DND-41 (cell line): ENCODE data around the gene MAST2.
"Not testable (repeated sequence)": the region's sequence is repeated elsewhere in the genome, so short reads cannot be mapped to it uniquely, and the experiment has no call there.

Experiments used
- ATAC-seq: fragments of 200-7000 bp; cut with Tn5 transposase; 3 replicates; pipeline ENCODE4 v1.9.1; 2021; ENCODE audit warnings: low read depth; ENCODE audit not compliant: insufficient read depth
- DNase-seq: peaks from one replicate; pipeline ENCODE4 v3.0.0-alpha.2; 2020
- H2AFZ ChIP-seq: 2 replicates; pipeline ENCODE4 v1.6.0; 2012; ENCODE audit warnings: low read depth, low read length
- H3K27ac ChIP-seq: 2 replicates; pipeline ENCODE4 v1.5.1; 2012; ENCODE audit warnings: low read length, inconsistent platforms
- H3K27me3 ChIP-seq: fragments of 200-600 bp; sonication (generic); 2 replicates; pipeline ENCODE4 v1.6.0; 2012; ENCODE audit warnings: low read length, mild to moderate bottlenecking, inconsistent platforms; ENCODE audit not compliant: insufficient read depth, poor library complexity
- H3K36me3 ChIP-seq: 2 replicates; pipeline ENCODE4 v1.5.1; 2012; ENCODE audit warnings: low read length, inconsistent platforms; ENCODE audit not compliant: insufficient read depth
- H3K4me1 ChIP-seq: 2 replicates; pipeline ENCODE4 v1.5.1; 2012; ENCODE audit warnings: mild to moderate bottlenecking, low read length; ENCODE audit not compliant: insufficient read depth
- H3K4me2 ChIP-seq: 2 replicates; pipeline ENCODE4 v1.6.0; 2012; ENCODE audit warnings: mild to moderate bottlenecking, moderate library complexity, low read length, inconsistent platforms; ENCODE audit not compliant: insufficient read depth
- H3K4me3 ChIP-seq, 2 experiments: fragments of 200-600 bp in 1 of 2; shearing (Covaris generic) in 1 of 2; 2 replicates each; pipeline ENCODE4 v1.5.1; 2012 to 2016; ENCODE audit warnings: inconsistent platforms in 2 of 2, low read length in 2 of 2, mild to moderate bottlenecking in 2 of 2, low read depth in 1 of 2, moderate library complexity in 1 of 2
- H3K79me2 ChIP-seq: 2 replicates; pipeline ENCODE4 v1.6.0; 2012; ENCODE audit warnings: low read length, inconsistent platforms; ENCODE audit not compliant: insufficient read depth
- H3K9ac ChIP-seq: 2 replicates; pipeline ENCODE4 v1.6.0; 2012; ENCODE audit warnings: low read depth, mild to moderate bottlenecking, inconsistent platforms, low read length, moderate library complexity
- H3K9me3 ChIP-seq: 2 replicates; pipeline ENCODE4 v1.5.1; 2012; ENCODE audit warnings: low read length, moderate library complexity, mild to moderate bottlenecking, inconsistent platforms; ENCODE audit not compliant: insufficient read depth, severe bottlenecking
- H4K20me1 ChIP-seq: 2 replicates; pipeline ENCODE4 v1.6.0; 2012; ENCODE audit warnings: low read length; ENCODE audit not compliant: insufficient read depth
- EZH2 ChIP-seq: IDR thresholded peaks from 3 replicates; pipeline ENCODE4 v1.6.1; 2012; ENCODE audit warnings: borderline replicate concordance, low read depth, mild to moderate bottlenecking, moderate library complexity, low read length, inconsistent platforms; ENCODE audit not compliant: severe bottlenecking
- TF ChIP-seq, protein P1 (sequence below): IDR thresholded peaks from 2 replicates; pipeline ENCODE4 v1.5.1; 2012; ENCODE audit warnings: borderline replicate concordance, low read length, moderate library complexity, mild to moderate bottlenecking; ENCODE audit not compliant: poor library complexity, severe bottlenecking; ENCODE audit errors: extremely low read depth

The MAST2 gene

GRCh38 chr1:45840704-45841103, 37.3 kb downstream of the MAST2 start:
- Histone ChIP-seq H3K36me3 (peaks cover 4% of the 10 kb centered on the region; the same call in 1 of the 2 replicates), H3K4me3 (no peak overlapping the region), H3K9me3 (no peaks in the 10 kb centered on the region), H3K4me1 (no peaks in the 10 kb centered on the region), H2AFZ (no peak overlapping the region), H3K27ac (no peak overlapping the region), H3K4me2 (no peak overlapping the region), H3K9ac (no peak overlapping the region), H4K20me1 (no peaks in the 10 kb centered on the region), H3K79me2 (no peaks in the 10 kb centered on the region; the same call in 1 of the 2 replicates), H3K27me3 (no peaks in the 10 kb centered on the region)
- no peak for DNase-seq
- TF ChIP-seq, protein P1, sequence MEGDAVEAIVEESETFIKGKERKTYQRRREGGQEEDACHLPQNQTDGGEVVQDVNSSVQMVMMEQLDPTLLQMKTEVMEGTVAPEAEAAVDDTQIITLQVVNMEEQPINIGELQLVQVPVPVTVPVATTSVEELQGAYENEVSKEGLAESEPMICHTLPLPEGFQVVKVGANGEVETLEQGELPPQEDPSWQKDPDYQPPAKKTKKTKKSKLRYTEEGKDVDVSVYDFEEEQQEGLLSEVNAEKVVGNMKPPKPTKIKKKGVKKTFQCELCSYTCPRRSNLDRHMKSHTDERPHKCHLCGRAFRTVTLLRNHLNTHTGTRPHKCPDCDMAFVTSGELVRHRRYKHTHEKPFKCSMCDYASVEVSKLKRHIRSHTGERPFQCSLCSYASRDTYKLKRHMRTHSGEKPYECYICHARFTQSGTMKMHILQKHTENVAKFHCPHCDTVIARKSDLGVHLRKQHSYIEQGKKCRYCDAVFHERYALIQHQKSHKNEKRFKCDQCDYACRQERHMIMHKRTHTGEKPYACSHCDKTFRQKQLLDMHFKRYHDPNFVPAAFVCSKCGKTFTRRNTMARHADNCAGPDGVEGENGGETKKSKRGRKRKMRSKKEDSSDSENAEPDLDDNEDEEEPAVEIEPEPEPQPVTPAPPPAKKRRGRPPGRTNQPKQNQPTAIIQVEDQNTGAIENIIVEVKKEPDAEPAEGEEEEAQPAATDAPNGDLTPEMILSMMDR, result no peak
- no peak for TF ChIP-seq EZH2
- ATAC-seq, result no peak

GRCh38 chr1:45842786-45843185, 39.4 kb downstream of the MAST2 start:
- DNase-seq (no peak), ATAC-seq (no peak)
- Histone ChIP-seq H3K27me3 (no peaks in the 10 kb centered on the region), H3K4me1 (no peaks in the 10 kb centered on the region), H3K79me2 (no peaks in the 10 kb centered on the region; the same call in 1 of the 2 replicates), H4K20me1 (no peaks in the 10 kb centered on the region), H3K4me3 (no peak overlapping the region), H3K9me3 (no peaks in the 10 kb centered on the region), H2AFZ (no peak overlapping the region), H3K36me3 (no peaks in the 10 kb centered on the region), H3K27ac (no peak overlapping the region), H3K4me2 (no peak overlapping the region), H3K9ac (no peak overlapping the region)
- TF ChIP-seq, protein P1, result no peak
- TF ChIP-seq EZH2, result no peak

- no peak overlapping the region for H3K27ac ChIP-seq
These were observed 40.1 kb downstream of the MAST2 start for GRCh38 chr1:45843474-45843905.

DNA sequence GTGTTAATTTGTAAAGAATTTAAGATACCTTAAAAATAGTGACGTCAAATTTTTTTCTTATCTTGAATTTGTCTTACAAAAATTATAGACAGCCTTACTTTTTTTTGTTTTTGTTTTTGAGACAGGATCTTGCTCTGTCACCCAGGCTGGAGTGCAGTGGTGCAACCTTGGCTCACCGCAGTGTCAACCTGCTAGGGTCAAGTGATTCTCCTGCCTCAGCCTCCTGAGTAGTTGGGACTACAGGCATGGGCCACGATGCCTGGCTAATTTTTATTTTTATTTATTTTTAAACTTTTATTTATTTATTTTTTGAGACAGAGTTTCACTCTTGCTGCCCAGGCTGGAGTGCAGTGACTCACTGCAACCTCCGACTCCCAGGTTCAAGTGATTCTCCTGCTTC, 40.6 kb downstream of the MAST2 start:
- H3K9ac ChIP-seq, H3K9me3 ChIP-seq, H3K79me2 ChIP-seq, ATAC-seq, H3K27me3 ChIP-seq, H3K4me1 ChIP-seq, DNase-seq, H2AFZ ChIP-seq, H3K4me3 ChIP-seq, H4K20me1 ChIP-seq, H3K27ac ChIP-seq, H3K36me3 ChIP-seq, H3K4me2 ChIP-seq: not testable (repeated sequence)

More at GRCh38 chr1:45843474-45843905, 40.1 kb downstream of the MAST2 start:
- H3K4me1 ChIP-seq, result no peaks in the 10 kb centered on the region
- no peak for DNase-seq
- H3K9ac ChIP-seq, result no peak overlapping the region
- peaks cover 6% of the 10 kb centered on the region; the same call in 1 of the 2 replicates for H3K36me3 ChIP-seq
- H2AFZ ChIP-seq, result no peak overlapping the region
- H3K4me3 ChIP-seq, result no peak overlapping the region
- no peak; the same call in 2 of the 3 replicates for ATAC-seq
- H3K4me2 ChIP-seq, result no peak overlapping the region
- H3K79me2 ChIP-seq, result no peaks in the 10 kb centered on the region; the same call in 1 of the 2 replicates
- no peaks in the 10 kb centered on the region for H3K9me3 ChIP-seq
- H3K27me3 ChIP-seq, result no peaks in the 10 kb centered on the region
- no peak for TF ChIP-seq EZH2
- TF ChIP-seq, protein P1, result peak; percentile 34
- H4K20me1 ChIP-seq, result no peaks in the 10 kb centered on the region
